Measurements from ENCODE around the gene DRC7. TPM values are rescaled to one million over a fixed set of nuclear protein-coding genes. Genes with fewer than 3 reads are reported as not detected.

The DRC7 gene
- total RNA-seq, 1 experiment from 2014 or later: not detected

- no peak overlapping the region for H3K9ac ChIP-seq (ENCODE audit: low read length)
- H3K27me3 ChIP-seq (ENCODE audit: low read length): no peaks in the 10 kb centered on the region
- H3K9me2 ChIP-seq (replicated peaks; ENCODE audit: low read length): no peaks in the 10 kb centered on the region
- TF ChIP-seq EZH2phosphoT487 (IDR thresholded peaks at IDR 0.05; ENCODE audit: borderline replicate concordance, low read length) (no peak), CTCF (conservative IDR thresholded peaks at IDR 0.05; ENCODE audit: low read depth, low read length) (no peak), EZH2 (IDR thresholded peaks at IDR 0.05; ENCODE audit: low read length, unreplicated experiment) (no peak)
- no peak overlapping the region for H3K4me2 ChIP-seq (ENCODE audit: low read length)
- no peaks in the 10 kb centered on the region for H3K79me2 ChIP-seq (ENCODE audit: low read length)
- no peaks in the 10 kb centered on the region for H3K9me3 ChIP-seq (ENCODE audit: low read length)
- no peak for ATAC-seq
- intact Hi-C loops (cut with micrococcal nuclease): no loop called here
- POLR2A ChIA-PET (ENCODE audit: unreplicated experiment): no interaction called here
- BruUV-seq (replicated peaks): no TSS peak
- no peaks in the 10 kb centered on the region for H3F3A ChIP-seq (ENCODE audit: low read length, unreplicated experiment)
- no peak overlapping the region for H3K27ac ChIP-seq (ENCODE audit: low read length)
- CTCF ChIA-PET: no interaction called here
- no peaks in the 10 kb centered on the region for H3K4me1 ChIP-seq (ENCODE audit: insufficient read depth, low read length)
- DNase-seq: no peak
- no peaks in the 10 kb centered on the region for H3K36me3 ChIP-seq (ENCODE audit: low read depth, low read length)
- H2AFZ ChIP-seq (ENCODE audit: low read length): no peak overlapping the region
- H4K20me1 ChIP-seq (ENCODE audit: low read length): no peaks in the 10 kb centered on the region
- H3K4me3 ChIP-seq (ENCODE audit: low read length): no peak overlapping the region
These were observed 76.7 kb downstream of the DRC7 start for GRCh38 chr16:57771141-57771785.

GRCh38 chr16:57773019-57773418 is 78.4 kb downstream of the DRC7 start:
- POLR2A ChIA-PET (ENCODE audit: unreplicated experiment): no interaction called here
- no peaks in the 10 kb centered on the region for H3F3A ChIP-seq (ENCODE audit: low read length, unreplicated experiment)
- intact Hi-C loops (cut with micrococcal nuclease): no loop called here
- DNase-seq (no peak), ATAC-seq (no peak)
- H2AFZ ChIP-seq (ENCODE audit: low read length): no peak overlapping the region
- H3K36me3 ChIP-seq (ENCODE audit: low read depth, low read length): no peaks in the 10 kb centered on the region
- H3K9ac ChIP-seq (ENCODE audit: low read length): no peak overlapping the region
- no peaks in the 10 kb centered on the region for H3K79me2 ChIP-seq (ENCODE audit: low read length)
- CTCF ChIA-PET: no interaction called here
- H3K9me3 ChIP-seq (ENCODE audit: low read length): no peaks in the 10 kb centered on the region
- H3K4me2 ChIP-seq (ENCODE audit: low read length): no peak overlapping the region
- H3K4me3 ChIP-seq (ENCODE audit: low read length): no peak overlapping the region
- H3K27ac ChIP-seq (ENCODE audit: low read length): no peak overlapping the region
- no TSS peak for BruUV-seq (replicated peaks)
- H3K27me3 ChIP-seq (ENCODE audit: low read length): no peaks in the 10 kb centered on the region
- H3K4me1 ChIP-seq (ENCODE audit: insufficient read depth, low read length): no peaks in the 10 kb centered on the region
- TF ChIP-seq CTCF (conservative IDR thresholded peaks at IDR 0.05; ENCODE audit: low read depth, low read length) (no peak), EZH2phosphoT487 (IDR thresholded peaks at IDR 0.05; ENCODE audit: borderline replicate concordance, low read length) (no peak), EZH2 (IDR thresholded peaks at IDR 0.05; ENCODE audit: low read length, unreplicated experiment) (no peak)
- H4K20me1 ChIP-seq (ENCODE audit: low read length): no peaks in the 10 kb centered on the region
- H3K9me2 ChIP-seq (replicated peaks; ENCODE audit: low read length): no peaks in the 10 kb centered on the region

- H3K36me3 ChIP-seq (ENCODE audit: low read depth, low read length): no peaks in the 10 kb centered on the region
- TF ChIP-seq EZH2 (IDR thresholded peaks at IDR 0.05; ENCODE audit: low read length, unreplicated experiment): no peak
- TF ChIP-seq CTCF (conservative IDR thresholded peaks at IDR 0.05; ENCODE audit: low read depth, low read length): no peak
- no peak for TF ChIP-seq EZH2phosphoT487 (IDR thresholded peaks at IDR 0.05; ENCODE audit: borderline replicate concordance, low read length)
- H3K4me1 ChIP-seq (ENCODE audit: insufficient read depth, low read length): no peaks in the 10 kb centered on the region
- H4K20me1 ChIP-seq (ENCODE audit: low read length): no peaks in the 10 kb centered on the region
- H3K4me3 ChIP-seq (ENCODE audit: low read length): no peak overlapping the region
- H3K9ac ChIP-seq (ENCODE audit: low read length): no peak overlapping the region
- CTCF ChIA-PET: no interaction called here
- no peak overlapping the region for H3K4me2 ChIP-seq (ENCODE audit: low read length)
- intact Hi-C loops (cut with micrococcal nuclease): no loop called here
- no peak overlapping the region for H2AFZ ChIP-seq (ENCODE audit: low read length)
- H3K9me3 ChIP-seq (ENCODE audit: low read length): no peaks in the 10 kb centered on the region
- no peak overlapping the region for H3K27ac ChIP-seq (ENCODE audit: low read length)
- BruUV-seq (replicated peaks): no TSS peak
- no peak for DNase-seq
- no peaks in the 10 kb centered on the region for H3K79me2 ChIP-seq (ENCODE audit: low read length)
- POLR2A ChIA-PET (ENCODE audit: unreplicated experiment): no interaction called here
- H3K9me2 ChIP-seq (replicated peaks; ENCODE audit: low read length): no peaks in the 10 kb centered on the region
- no peak for ATAC-seq
- no peaks in the 10 kb centered on the region for H3F3A ChIP-seq (ENCODE audit: low read length, unreplicated experiment)
- H3K27me3 ChIP-seq (ENCODE audit: low read length): no peaks in the 10 kb centered on the region
These were observed 79.2 kb downstream of the DRC7 start for GRCh38 chr16:57773655-57774295.

Measured in PC-3 (cell line).